H1 (cell line): ENCODE data around the gene CFAP221. TPM values are rescaled to one million over a fixed set of nuclear protein-coding genes. Genes with fewer than 3 reads are reported as not detected.

Experiments used
- CTCF ChIA-PET: fragments of 300-600 bp; sonication (Branson Sonifier 250); formaldehyde crosslinking; loops from one replicate; lab custom pipeline; 2021; ENCODE audit not compliant: partially characterized antibody; lab: Charles Lee
- POLR2A ChIA-PET: fragments of 300-600 bp; sonication (Branson Sonifier 250); formaldehyde crosslinking; loops from one replicate; lab custom pipeline; 2021; ENCODE audit warnings: inconsistent platforms; ENCODE audit not compliant: partially characterized antibody; lab: Charles Lee
- DNase-seq, 2 experiments: peaks; one replicate each; pipeline versions ENCODE4 v3.0.0 to v3.0.0-alpha.2; 2010 to 2022; ENCODE audit warnings: low spot score in 2 of 2, low read depth in 1 of 2, mixed read lengths in 1 of 2
- FAIRE-seq: peaks from 2 replicates; lab custom pipeline; 2011; peaks lifted over from hg19 to GRCh38; lab: Jason Lieb, UNC
- H2AFZ ChIP-seq: 2 replicates; pipeline ENCODE4 v1.8.1; 2012; ENCODE audit warnings: low read length, inconsistent platforms
- H2AK5ac ChIP-seq: 2 replicates; pipeline ENCODE4 v1.6.1; 2013; ENCODE audit warnings: low read depth, low read length
- H2BK120ac ChIP-seq: replicated peaks from 2 replicates; pipeline ENCODE3; 2013; ENCODE audit warnings: low read depth, low read length, inconsistent platforms
- H2BK12ac ChIP-seq: 2 replicates; pipeline ENCODE4 v1.6.1; 2013; ENCODE audit warnings: low read depth, low read length
- H2BK15ac ChIP-seq: 2 replicates; pipeline ENCODE4 v1.6.1; 2013; ENCODE audit warnings: low read length
- H2BK20ac ChIP-seq: 2 replicates; pipeline ENCODE4 v1.6.1; 2013; ENCODE audit warnings: low read length
- H2BK5ac ChIP-seq: 2 replicates; pipeline ENCODE4 v1.6.1; 2013; ENCODE audit warnings: low read depth, low read length
- H3K14ac ChIP-seq: 2 replicates; pipeline ENCODE4 v1.6.1; 2013; ENCODE audit warnings: inconsistent platforms; ENCODE audit not compliant: insufficient read length
- H3K18ac ChIP-seq: 2 replicates; pipeline ENCODE4 v1.6.1; 2013; ENCODE audit warnings: low read length; ENCODE audit errors: extremely low read depth
- H3K23ac ChIP-seq: 2 replicates; pipeline ENCODE4 v1.6.1; 2013; ENCODE audit warnings: inconsistent platforms; ENCODE audit not compliant: insufficient read length
- H3K23me2 ChIP-seq: 2 replicates; pipeline ENCODE4 v1.6.1; 2013; ENCODE audit warnings: low read depth, low read length
- H3K27ac ChIP-seq: 2 replicates; pipeline ENCODE4 v1.6.1; 2011; ENCODE audit warnings: low read depth, low read length, inconsistent platforms
- H3K27me3 ChIP-seq, 4 experiments: replicated peaks in 1 of 4; 1 replicate in 1 of 4; 2 replicates in 3 of 4; pipeline versions ENCODE4 v1.6.1 to v1.8.1; 2011 to 2013; ENCODE audit warnings: low read length in 3 of 4, mild to moderate bottlenecking in 3 of 4, inconsistent platforms in 2 of 4, mixed read lengths in 2 of 4, moderate library complexity in 1 of 4; ENCODE audit not compliant: control insufficient read depth in 3 of 4, insufficient read depth in 3 of 4; ENCODE audit errors: extremely low read depth in 1 of 4
- H3K36me3 ChIP-seq, 4 experiments: 2 replicates each; pipeline versions ENCODE4 v1.6.1 to v1.8.1; 2011 to 2013; ENCODE audit warnings: mild to moderate bottlenecking in 4 of 4, low read length in 3 of 4, moderate library complexity in 2 of 4, control low read depth in 1 of 4, inconsistent platforms in 1 of 4; ENCODE audit not compliant: insufficient read depth in 4 of 4, control insufficient read depth in 2 of 4
- H3K4ac ChIP-seq: replicated peaks from 2 replicates; pipeline ENCODE3; 2013; ENCODE audit warnings: low read length, low read depth, mixed read lengths, inconsistent platforms; ENCODE audit not compliant: insufficient read length
- H3K4me1 ChIP-seq, 4 experiments: replicated peaks in 1 of 4; 1 replicate in 1 of 4; 2 replicates in 3 of 4; pipeline versions ENCODE4 v1.6.1 to v1.8.1; 2011 to 2013; ENCODE audit warnings: low read length in 3 of 4, inconsistent platforms in 2 of 4, mixed read lengths in 1 of 4; ENCODE audit not compliant: insufficient read depth in 4 of 4, control insufficient read depth in 3 of 4
- H3K4me2 ChIP-seq, 2 experiments: 2 replicates each; pipeline versions ENCODE4 v1.6.1 to v1.8.1; 2011 to 2013; ENCODE audit warnings: low read depth in 2 of 2, low read length in 2 of 2, control low read depth in 1 of 2, inconsistent platforms in 1 of 2, mild to moderate bottlenecking in 1 of 2; ENCODE audit not compliant: insufficient read depth in 1 of 2
- H3K4me3 ChIP-seq, 4 experiments: fragments of 200-600, 300-600 bp in 1 of 4; sonication (generic), shearing (Covaris generic), sonication (Bioruptor Twin) in 1 of 4; 2 replicates each; pipeline versions ENCODE4 v1.5.1 to v1.8.1; 2011 to 2016; ENCODE audit warnings: low read length in 4 of 4, low read depth in 3 of 4, control low read depth in 2 of 4, inconsistent platforms in 2 of 4, mild to moderate bottlenecking in 2 of 4, mixed read lengths in 1 of 4, moderate library complexity in 1 of 4; ENCODE audit not compliant: insufficient read depth in 2 of 4; ENCODE audit errors: extremely low read depth in 1 of 4
- H3K56ac ChIP-seq: replicated peaks from 2 replicates; pipeline ENCODE3; 2013; ENCODE audit warnings: low read depth, mild to moderate bottlenecking, mixed read lengths, low read length, inconsistent platforms; ENCODE audit not compliant: insufficient read length
- H3K79me1 ChIP-seq: 2 replicates; pipeline ENCODE4 v1.6.1; 2013; ENCODE audit warnings: low read depth, low read length, control low read depth
- H3K79me2 ChIP-seq, 2 experiments: 2 replicates each; pipeline versions ENCODE4 v1.6.1 to v1.8.1; 2012 to 2013; ENCODE audit warnings: low read length in 2 of 2, mild to moderate bottlenecking in 2 of 2, inconsistent platforms in 1 of 2; ENCODE audit not compliant: insufficient read depth in 2 of 2, control insufficient read depth in 1 of 2
- H3K9ac ChIP-seq, 4 experiments: replicated peaks in 1 of 4; 1 replicate in 1 of 4; 2 replicates in 3 of 4; pipeline versions ENCODE4 v1.6.1 to v1.8.1; 2011 to 2013; ENCODE audit warnings: low read depth in 3 of 4, low read length in 3 of 4, control low read depth in 2 of 4, mild to moderate bottlenecking in 2 of 4, moderate library complexity in 2 of 4, inconsistent platforms in 1 of 4; ENCODE audit errors: extremely low read depth in 1 of 4
- H3K9me3 ChIP-seq, 2 experiments: 2 replicates each; pipeline versions ENCODE4 v1.6.1 to v1.8.1; 2012 to 2013; ENCODE audit warnings: mild to moderate bottlenecking in 2 of 2, moderate library complexity in 2 of 2, control low read depth in 1 of 2, inconsistent platforms in 1 of 2, low read depth in 1 of 2, low read length in 1 of 2, mixed read lengths in 1 of 2; ENCODE audit not compliant: insufficient read depth in 2 of 2
- H4K20me1 ChIP-seq, 2 experiments: replicated peaks in 1 of 2; 2 replicates each; pipeline versions ENCODE3 to v1.8.1; 2011 to 2013; ENCODE audit warnings: inconsistent platforms in 2 of 2, low read length in 2 of 2, mild to moderate bottlenecking in 1 of 2; ENCODE audit not compliant: insufficient read depth in 2 of 2, control insufficient read depth in 1 of 2
- H4K5ac ChIP-seq: 2 replicates; pipeline ENCODE4 v1.6.1; 2013; ENCODE audit warnings: low read length, low read depth, mixed read lengths, inconsistent platforms; ENCODE audit not compliant: insufficient read length
- H4K8ac ChIP-seq: 2 replicates; pipeline ENCODE4 v1.8.0; 2013; ENCODE audit warnings: mild to moderate bottlenecking, moderate library complexity, low read length, inconsistent platforms; ENCODE audit not compliant: insufficient read depth; ENCODE audit errors: extremely low read depth
- H4K91ac ChIP-seq: replicated peaks from 2 replicates; pipeline ENCODE3; 2013; ENCODE audit warnings: low read length, mixed read lengths, inconsistent platforms; ENCODE audit not compliant: insufficient read length
- GTF2F1 ChIP-seq: IDR thresholded peaks from 2 replicates; pipeline ENCODE4 v1.6.1; 2012; ENCODE audit warnings: low read depth, low read length, improper control_type of control experiment, borderline replicate concordance
- RAD21 ChIP-seq, 2 experiments: IDR thresholded peaks in 1 of 2; conservative IDR thresholded peaks in 1 of 2; 2 replicates each; pipeline ENCODE4 v1.6.1; 2011; ENCODE audit warnings: low read depth in 2 of 2, low read length in 2 of 2, improper control_type of control experiment in 1 of 2, inconsistent platforms in 1 of 2, mild to moderate bottlenecking in 1 of 2, moderate library complexity in 1 of 2
- SRF ChIP-seq: IDR thresholded peaks from 2 replicates; pipeline ENCODE4 v1.6.1; 2011; ENCODE audit warnings: mild to moderate bottlenecking, low read depth, low read length, moderate library complexity
- TEAD4 ChIP-seq: IDR thresholded peaks from 2 replicates; pipeline ENCODE4 v1.6.1; 2012; ENCODE audit warnings: low read depth, low read length, inconsistent platforms, mixed read lengths
- WGBS, 2 experiments: shearing (Covaris generic) in 1 of 2; methylation state at CpG; one replicate each; pipeline versions ENCODE4 v1.1.6 to v1.1.7; 2013 to 2015; ENCODE audit warnings: low lambda C conversion rate in 2 of 2, mixed read lengths in 2 of 2, inconsistent platforms in 1 of 2, low coverage in 1 of 2, missing lambda C conversion rate in 1 of 2; ENCODE audit not compliant: insufficient replicate concordance in 2 of 2, insufficient coverage in 1 of 2, insufficient read length in 1 of 2; ENCODE audit errors: extremely low coverage in 1 of 2, missing lambda C conversion rate in 1 of 2; 5-methylcytosine and 5-hydroxymethylcytosine counted together
- polyA plus RNA-seq, 7 experiments: library from polyadenylated mRNA; depleted of rRNA in 3 of 7; stranded (reverse) in 5 of 7; unstranded in 2 of 7; fragments of >200 nt in 5 of 7; fragments of 200-250 nt in 2 of 7; gene quantifications; 1 replicate in 5 of 7; 2 replicates in 1 of 7; 4 replicates in 1 of 7; pipeline versions ENCODE4 v1.2.1 to v1.2.3, GENCODE V29; 2011 to 2013; ENCODE audit warnings: missing spikeins in 2 of 7, mixed read lengths in 2 of 7
- total RNA-seq: library from RNA; stranded (reverse); fragmentation: NEBNext Ultra II Directional; extraction: Animal tissue kit (Norgen Biotek cat#: 25700); gene quantifications from 2 replicates; pipeline ENCODE4 v1.2.1, GENCODE V29; 2021
- TF ChIP-seq, protein P1 (sequence below), 3 experiments: IDR thresholded peaks; 1 replicate in 2 of 3; 2 replicates in 1 of 3; pipeline versions ENCODE4 v1.5.1 to v1.6.1; 2011; ENCODE audit warnings: low read length in 3 of 3, mild to moderate bottlenecking in 3 of 3, inconsistent platforms in 2 of 3, low read depth in 1 of 3, moderate library complexity in 1 of 3; ENCODE audit not compliant: insufficient read depth in 1 of 3; ENCODE audit errors: control extremely low read depth in 1 of 3

Gene CFAP221
- total and polyA plus RNA-seq, 2 of the 8 experiments (the other 6 are each of a cell fraction or from before 2014, with no cell fraction given), result 0.14 to 0.71 TPM

DNA sequence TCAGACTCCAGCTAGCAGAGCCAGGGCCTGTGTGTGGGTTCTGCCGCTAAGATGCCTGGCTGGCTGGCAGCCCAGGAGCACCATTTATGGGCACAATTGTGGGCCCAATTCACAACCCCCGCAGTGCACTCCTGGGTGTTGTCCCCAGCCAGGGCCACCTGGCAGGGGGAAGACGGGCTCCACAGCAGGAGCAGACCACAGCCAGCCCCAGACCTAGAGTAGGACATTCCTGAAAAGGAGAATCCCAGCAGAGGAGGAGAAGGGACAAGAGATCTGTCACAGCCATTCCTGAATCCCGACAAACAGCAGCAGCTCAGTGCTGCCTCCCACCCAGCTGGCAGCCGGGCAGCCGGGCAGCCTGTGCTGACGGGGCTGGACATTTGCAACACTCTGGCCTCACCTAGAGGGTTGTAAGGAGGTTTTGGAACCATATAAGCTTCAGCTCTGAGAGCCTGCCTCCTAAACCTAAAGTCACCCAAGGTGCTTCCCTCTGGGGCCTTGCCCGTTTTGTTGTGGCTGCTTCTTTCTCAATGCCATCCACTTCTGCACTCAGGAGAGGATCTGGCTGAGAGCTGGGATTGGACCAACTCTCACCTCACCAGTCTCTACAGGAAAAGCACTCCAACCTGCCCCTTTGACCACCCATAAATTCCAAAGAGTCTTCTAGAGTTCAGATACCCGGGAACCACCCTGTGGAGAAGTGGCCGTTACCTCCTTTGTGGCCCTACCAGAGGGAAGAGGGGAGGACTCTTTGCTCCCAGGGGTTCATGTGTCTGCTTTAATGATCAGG, 130.7 kb downstream of the CFAP221 start:
- Histone ChIP-seq H3K4me1 (peaks cover 5 to 14% (median 13%) of the 10 kb centered on the region in 4 experiments), H3K4ac (no peak overlapping the region), H4K20me1 (no peaks in the 10 kb centered on the region), H3K9me3 (no peaks in the 10 kb centered on the region), H4K8ac (no peak overlapping the region), H3K27ac (no peak overlapping the region), H2BK20ac (peak overlapping the region; percentile 64; the same call in 1 of the 2 replicates), H3K79me1 (no peaks in the 10 kb centered on the region; the same call in 1 of the 2 replicates), H3K9ac (no peak overlapping the region), H3K56ac (no peak overlapping the region), H3K14ac (no peak overlapping the region), H3K27me3 (no peaks in the 10 kb centered on the region), H3K23me2 (peaks cover 5% of the 10 kb centered on the region), H3K36me3 (no peaks in the 10 kb centered on the region), H4K91ac (no peak overlapping the region), H3K4me2 (no peak overlapping the region), H2AK5ac (no peak overlapping the region), H3K18ac (peak overlapping the region; percentile 53; the same call in 1 of the 2 replicates), H4K5ac (no peak overlapping the region), H2BK12ac (no peak overlapping the region), H3K4me3 (no peak overlapping the region), H2BK5ac (no peak overlapping the region), H3K23ac (no peak overlapping the region), H2BK120ac (no peak overlapping the region), H2BK15ac (no peak overlapping the region), H2AFZ (no peak overlapping the region; the same call in 1 of the 2 replicates), H3K79me2 (peaks cover 0 to 8% of the 10 kb centered on the region in 2 experiments; a peak in 2 of 4 replicates)
- CTCF ChIA-PET, result interaction anchor here (0.6 to 1.7 kb wide), 11 partner anchors 12 to 434 kb away, joined by 3 to 8 read pairs (median 3); no protein-coding TSS in a partner anchor
- FAIRE-seq (no peak), DNase-seq (no peak)
- 77% methylated on average over 10 of the region's 10 CpGs; no CpG with 5 or more reads in 1 of the 2 experiments for WGBS, 2 experiments
- POLR2A ChIA-PET, result interaction anchor here (0.7 kb wide), 1 partner anchor 11 kb away, joined by 3 read pairs; no protein-coding TSS in a partner anchor
- TF ChIP-seq RAD21 (IDR thresholded peaks at IDR 0.05 in 1 of 2, conservative IDR thresholded peaks at IDR 0.05 in 1 of 2; ENCODE audit: low read depth in 2 of 2, low read length in 2 of 2), result peak in 1 of 2 experiments; percentile 23; a peak in 1 of 4 replicates
- no peak for TF ChIP-seq TEAD4
- TF ChIP-seq, protein P1, sequence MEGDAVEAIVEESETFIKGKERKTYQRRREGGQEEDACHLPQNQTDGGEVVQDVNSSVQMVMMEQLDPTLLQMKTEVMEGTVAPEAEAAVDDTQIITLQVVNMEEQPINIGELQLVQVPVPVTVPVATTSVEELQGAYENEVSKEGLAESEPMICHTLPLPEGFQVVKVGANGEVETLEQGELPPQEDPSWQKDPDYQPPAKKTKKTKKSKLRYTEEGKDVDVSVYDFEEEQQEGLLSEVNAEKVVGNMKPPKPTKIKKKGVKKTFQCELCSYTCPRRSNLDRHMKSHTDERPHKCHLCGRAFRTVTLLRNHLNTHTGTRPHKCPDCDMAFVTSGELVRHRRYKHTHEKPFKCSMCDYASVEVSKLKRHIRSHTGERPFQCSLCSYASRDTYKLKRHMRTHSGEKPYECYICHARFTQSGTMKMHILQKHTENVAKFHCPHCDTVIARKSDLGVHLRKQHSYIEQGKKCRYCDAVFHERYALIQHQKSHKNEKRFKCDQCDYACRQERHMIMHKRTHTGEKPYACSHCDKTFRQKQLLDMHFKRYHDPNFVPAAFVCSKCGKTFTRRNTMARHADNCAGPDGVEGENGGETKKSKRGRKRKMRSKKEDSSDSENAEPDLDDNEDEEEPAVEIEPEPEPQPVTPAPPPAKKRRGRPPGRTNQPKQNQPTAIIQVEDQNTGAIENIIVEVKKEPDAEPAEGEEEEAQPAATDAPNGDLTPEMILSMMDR (IDR thresholded peaks at IDR 0.05; ENCODE audit: control extremely low read depth in 1 of 3, insufficient read depth in 1 of 3, low read depth in 1 of 3, low read length in 3 of 3), result peak; percentile 5 to 34 (median 10); a peak in 2 of 4 replicates
- TF ChIP-seq GTF2F1, result no peak
- 0 out of 2 replicates have a peak, but pooled peaks have one; percentile 13 for TF ChIP-seq SRF
